ENCODE results near the gene SPOCD1.

DNA sequence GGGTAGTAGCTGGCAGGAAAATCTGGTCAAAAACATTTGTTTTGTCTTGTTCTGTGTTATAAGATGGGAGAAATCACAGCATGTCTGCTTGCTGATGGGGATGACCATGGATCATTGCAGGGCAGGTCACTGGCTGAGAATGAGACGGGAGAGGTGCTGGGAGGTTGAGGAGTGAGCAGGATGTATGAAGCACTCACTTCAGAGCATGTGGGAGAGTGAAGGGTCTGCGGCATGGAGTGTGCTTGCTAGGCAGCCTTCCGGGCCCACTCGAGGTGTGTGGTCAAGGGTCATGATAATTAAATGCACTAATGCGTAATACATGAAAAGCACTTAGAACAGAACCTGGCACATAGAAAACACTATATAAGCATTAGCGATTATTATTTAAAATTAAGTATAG, 42.0 kb upstream of the SPOCD1 start:
- TF ChIP-seq, protein P1, sequence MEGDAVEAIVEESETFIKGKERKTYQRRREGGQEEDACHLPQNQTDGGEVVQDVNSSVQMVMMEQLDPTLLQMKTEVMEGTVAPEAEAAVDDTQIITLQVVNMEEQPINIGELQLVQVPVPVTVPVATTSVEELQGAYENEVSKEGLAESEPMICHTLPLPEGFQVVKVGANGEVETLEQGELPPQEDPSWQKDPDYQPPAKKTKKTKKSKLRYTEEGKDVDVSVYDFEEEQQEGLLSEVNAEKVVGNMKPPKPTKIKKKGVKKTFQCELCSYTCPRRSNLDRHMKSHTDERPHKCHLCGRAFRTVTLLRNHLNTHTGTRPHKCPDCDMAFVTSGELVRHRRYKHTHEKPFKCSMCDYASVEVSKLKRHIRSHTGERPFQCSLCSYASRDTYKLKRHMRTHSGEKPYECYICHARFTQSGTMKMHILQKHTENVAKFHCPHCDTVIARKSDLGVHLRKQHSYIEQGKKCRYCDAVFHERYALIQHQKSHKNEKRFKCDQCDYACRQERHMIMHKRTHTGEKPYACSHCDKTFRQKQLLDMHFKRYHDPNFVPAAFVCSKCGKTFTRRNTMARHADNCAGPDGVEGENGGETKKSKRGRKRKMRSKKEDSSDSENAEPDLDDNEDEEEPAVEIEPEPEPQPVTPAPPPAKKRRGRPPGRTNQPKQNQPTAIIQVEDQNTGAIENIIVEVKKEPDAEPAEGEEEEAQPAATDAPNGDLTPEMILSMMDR (IDR thresholded peaks at IDR 0.05; ENCODE audit: insufficient read depth, low read depth, low read length) = no peak
- TF ChIP-seq EZH2 (IDR thresholded peaks at IDR 0.05; ENCODE audit: insufficient read depth, low read length) = no peak
